Measurements from ENCODE around the gene RAB21.

Gene RAB21

GRCh38 chr12:71840231-71840847 is 85.7 kb downstream of the RAB21 start:
- no peak for TF ChIP-seq CTCF (IDR thresholded peaks at IDR 0.05; ENCODE audit: low read depth, low read length, missing control alignments)
- peak overlapping the region; percentile 67 for H3K4me3 ChIP-seq (ENCODE audit: low read depth, low read length)
- in situ Hi-C loops (cut with HindIII; ENCODE audit: low sequenced_read_pairs): no loop called here
- peak; percentile 32 for DNase-seq (ENCODE audit: low read depth)

- TF ChIP-seq CTCF (IDR thresholded peaks at IDR 0.05; ENCODE audit: low read depth, low read length, missing control alignments): peak; percentile 49
- H3K4me3 ChIP-seq (ENCODE audit: low read depth, low read length): no peak overlapping the region
- DNase-seq (ENCODE audit: low read depth): peak; percentile 9
- in situ Hi-C loops (cut with HindIII; ENCODE audit: low sequenced_read_pairs): no loop called here
These were observed 91.8 kb downstream of the RAB21 start for GRCh38 chr12:71846322-71846940.

GRCh38 chr12:71848212-71848611 is 93.5 kb downstream of the RAB21 start:
- no peak overlapping the region for H3K4me3 ChIP-seq (ENCODE audit: low read depth, low read length)
- in situ Hi-C loops (cut with HindIII; ENCODE audit: low sequenced_read_pairs): no loop called here
- DNase-seq (ENCODE audit: low read depth): no peak
- TF ChIP-seq CTCF (IDR thresholded peaks at IDR 0.05; ENCODE audit: low read depth, low read length, missing control alignments): no peak

GRCh38 chr12:71849109-71849851 is 94.6 kb downstream of the RAB21 start:
- in situ Hi-C loops (cut with HindIII; ENCODE audit: low sequenced_read_pairs): no loop called here
- DNase-seq (ENCODE audit: low read depth): no peak
- TF ChIP-seq CTCF (IDR thresholded peaks at IDR 0.05; ENCODE audit: low read depth, low read length, missing control alignments): no peak
- no peak overlapping the region for H3K4me3 ChIP-seq (ENCODE audit: low read depth, low read length)
